T-cell (primary cell): ENCODE data around the gene ESRRG. TPM values are rescaled to one million over a fixed set of nuclear protein-coding genes. Genes with fewer than 3 reads are reported as not detected.

ENCODE experiments used
- ATAC-seq, 4 experiments: fragments of 200-7000 bp in 3 of 4; fragments of 150-1000 bp in 1 of 4; cut with Tn5 transposase; replicated peaks in 1 of 4; 1 replicate in 3 of 4; 2 replicates in 1 of 4; pipeline ENCODE4 v1.10.0; 2021; ENCODE audit warnings: moderate library complexity in 3 of 4, mild to moderate bottlenecking in 2 of 4, moderate number of reproducible peaks in 1 of 4
- CTCF ChIA-PET, 2 donors: fragments of 300-600 bp; sonication (Branson Sonifier 250); formaldehyde crosslinking; loops; one replicate each; lab custom pipeline; 2022; ENCODE audit warnings: antibody characterized with exemption in 2 of 2; lab: Charles Lee
- POLR2A ChIA-PET, 2 donors: fragments of 300-600 bp; sonication (Branson Sonifier 250); formaldehyde crosslinking; loops; one replicate each; lab custom pipeline; 2022; ENCODE audit warnings: antibody characterized with exemption in 2 of 2; lab: Charles Lee
- DNase-seq, 35 experiments: peaks; one replicate each; pipeline versions ENCODE4 v3.0.0 to v3.0.0-alpha.2; 2013 to 2023
- H3K27ac ChIP-seq: one replicate; pipeline ENCODE4 v1.5.1; 2013; ENCODE audit warnings: low read length
- H3K27me3 ChIP-seq, 2 experiments: replicated peaks in 1 of 2; 1 replicate in 1 of 2; 2 replicates in 1 of 2; pipeline versions ENCODE4 v1.6.1 to v1.7.0; 2013; ENCODE audit warnings: low read length in 1 of 2, mixed read lengths in 1 of 2; ENCODE audit not compliant: control insufficient read depth in 2 of 2, insufficient read depth in 2 of 2; ENCODE audit errors: extremely low read depth in 1 of 2
- H3K36me3 ChIP-seq, 2 donors: 1 replicate in 1 of 2; 2 replicates in 1 of 2; pipeline versions ENCODE4 v1.6.1 to v1.7.0; 2013; ENCODE audit warnings: low read length in 1 of 2; ENCODE audit not compliant: control insufficient read depth in 2 of 2, insufficient read depth in 1 of 2; ENCODE audit errors: extremely low read depth in 1 of 2
- H3K4me1 ChIP-seq, 2 experiments: 1 replicate in 1 of 2; 2 replicates in 1 of 2; pipeline versions ENCODE4 v1.6.1 to v1.7.0; 2013; ENCODE audit warnings: low read length in 2 of 2, mixed read lengths in 1 of 2; ENCODE audit not compliant: insufficient read depth in 2 of 2, control insufficient read depth in 1 of 2; ENCODE audit errors: extremely low read depth in 1 of 2
- H3K4me3 ChIP-seq, 2 donors: 1 replicate in 1 of 2; 2 replicates in 1 of 2; pipeline versions ENCODE4 v1.5.1 to v1.7.0; 2013; ENCODE audit warnings: mild to moderate bottlenecking in 2 of 2, low read length in 1 of 2, moderate library complexity in 1 of 2; ENCODE audit not compliant: control insufficient read depth in 1 of 2; ENCODE audit errors: extremely low read depth in 1 of 2
- H3K9me3 ChIP-seq: 2 replicates; pipeline ENCODE4 v1.7.0; 2013
- H3K27ac Mint-ChIP-seq, 2 donors: one replicate each; pipeline ENCODE4 v1.8.0; 2020 to 2021; ENCODE audit warnings: mild to moderate bottlenecking in 2 of 2, mixed read lengths in 2 of 2
- H3K27me3 Mint-ChIP-seq, 2 donors: one replicate each; pipeline ENCODE4 v1.8.0; 2021 to 2022; ENCODE audit warnings: mixed read lengths in 2 of 2
- H3K36me3 Mint-ChIP-seq: one replicate; pipeline ENCODE4 v1.8.0; 2021; ENCODE audit warnings: mixed read lengths
- H3K4me1 Mint-ChIP-seq, 3 donors: one replicate each; pipeline ENCODE4 v1.8.0; 2020 to 2022; ENCODE audit warnings: mixed read lengths in 3 of 3, mild to moderate bottlenecking in 1 of 3
- H3K4me3 Mint-ChIP-seq, 3 donors: one replicate each; pipeline ENCODE4 v1.8.0; 2020 to 2022; ENCODE audit warnings: mild to moderate bottlenecking in 3 of 3, mixed read lengths in 3 of 3, moderate library complexity in 3 of 3
- H3K9me3 Mint-ChIP-seq, 3 donors: one replicate each; pipeline ENCODE4 v1.8.0; 2020 to 2022; ENCODE audit warnings: mixed read lengths in 3 of 3
- WGBS: methylation state at CpG from one replicate; pipeline ENCODE4 v1.1.5; 2013; ENCODE audit warnings: missing lambda C conversion rate; ENCODE audit not compliant: insufficient coverage; 5-methylcytosine and 5-hydroxymethylcytosine counted together
- total RNA-seq, 35 experiments: library from RNA in 6 of 35; stranded (reverse) in 6 of 35; fragments of 120-200 nt in 1 of 35; gene quantifications; one replicate each; pipeline versions ENCODE4 v1.2.1 to v1.2.4 and lab custom pipeline; 2013 to 2026

Gene ESRRG
- total RNA-seq, 5 donors from 2014 or later (not counting 1 experiment from before 2014, with no cell fraction given) = 0.13 TPM; not detected in 4

DNA sequence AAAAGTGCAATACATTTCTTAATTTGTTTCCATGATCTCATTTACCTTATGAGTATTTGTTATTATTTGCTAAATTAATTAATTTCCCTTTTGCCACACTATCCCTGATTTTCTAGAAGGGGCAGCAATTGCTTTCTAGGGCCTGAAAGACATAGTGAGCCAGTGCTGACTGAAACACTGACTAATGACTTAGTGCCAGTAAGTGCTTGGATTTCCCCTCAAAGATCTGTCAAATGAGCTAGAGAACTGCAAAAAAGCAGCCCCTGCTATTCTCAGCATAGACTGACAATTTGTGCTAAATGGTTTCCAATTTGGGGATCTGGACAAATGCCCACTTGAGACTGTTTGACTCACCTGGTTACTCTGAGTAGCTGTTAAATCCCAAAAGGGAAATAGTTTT is 264.4 kb downstream of the ESRRG start:
- Mint-ChIP-seq H3K36me3 (no peaks in the 10 kb centered on the region), H3K9me3 (peaks cover 8 to 28% (median 10%) of the 10 kb centered on the region in 3 donors), H3K4me3 (no peak overlapping the region), H3K4me1 (no peaks in the 10 kb centered on the region), H3K27me3 (no peaks in the 10 kb centered on the region), H3K27ac (no peak overlapping the region)
- CTCF ChIA-PET = no interaction called here
- Histone ChIP-seq H3K4me3 (no peak overlapping the region), H3K4me1 (no peaks in the 10 kb centered on the region), H3K27ac (no peak overlapping the region), H3K9me3 (no peaks in the 10 kb centered on the region), H3K27me3 (no peaks in the 10 kb centered on the region), H3K36me3 (no peaks in the 10 kb centered on the region)
- DNase-seq (no peak), ATAC-seq (no peak)
- POLR2A ChIA-PET = no interaction called here

DNA sequence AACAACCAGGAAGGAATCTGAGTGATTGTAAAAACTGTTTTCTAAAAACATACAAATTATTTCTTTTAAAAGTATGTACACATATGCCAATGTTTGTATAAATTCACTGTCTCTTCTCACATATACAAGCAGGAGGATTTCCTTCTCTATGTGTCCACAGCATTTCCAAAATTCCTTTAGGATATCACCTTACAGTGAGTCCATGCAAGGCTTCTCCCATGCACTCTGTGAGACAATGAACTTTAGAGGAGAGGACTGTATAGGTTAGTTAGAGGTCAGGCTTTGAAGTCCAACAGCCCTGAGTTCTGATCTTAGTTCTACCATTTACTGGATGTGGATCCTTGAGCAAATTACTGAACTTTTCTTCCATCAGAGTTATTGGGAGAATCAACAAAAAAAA is 265.9 kb downstream of the ESRRG start:
- Histone ChIP-seq H3K27ac (no peak overlapping the region), H3K27me3 (no peaks in the 10 kb centered on the region), H3K9me3 (no peaks in the 10 kb centered on the region), H3K36me3 (no peaks in the 10 kb centered on the region), H3K4me3 (no peak overlapping the region), H3K4me1 (no peaks in the 10 kb centered on the region)
- ChIA-PET POLR2A (no interaction called here), CTCF (no interaction called here)
- no peaks in the 10 kb centered on the region for H3K4me1 Mint-ChIP-seq
- no peak overlapping the region for H3K4me3 Mint-ChIP-seq
- no peaks in the 10 kb centered on the region for H3K27me3 Mint-ChIP-seq
- DNase-seq (no peak), ATAC-seq (no peak)
- H3K36me3 Mint-ChIP-seq = no peaks in the 10 kb centered on the region
- no peak overlapping the region for H3K27ac Mint-ChIP-seq
- peaks cover 14 to 32% (median 17%) of the 10 kb centered on the region in 3 donors for H3K9me3 Mint-ChIP-seq

DNA sequence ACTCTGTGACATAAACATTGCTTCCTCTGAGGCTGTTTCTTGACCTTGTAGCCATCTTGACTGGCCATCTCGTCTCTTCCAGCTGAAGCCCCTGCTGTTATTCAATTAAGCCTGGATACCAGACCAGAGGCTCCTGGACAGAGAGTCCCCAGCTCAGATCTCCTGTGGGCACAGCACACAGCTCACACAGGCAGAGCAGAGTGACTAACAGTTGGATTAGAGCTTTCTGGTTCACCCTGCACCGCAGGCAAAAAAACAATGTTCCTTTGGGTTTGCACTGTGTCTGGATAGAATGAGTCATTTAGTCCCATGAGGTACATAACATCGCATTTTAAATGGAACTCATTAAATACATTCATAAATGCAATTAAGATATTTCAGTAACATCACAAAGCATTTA is 266.5 kb downstream of the ESRRG start:
- ATAC-seq = no peak
- 83% methylated on average over 1 of the region's 3 CpGs for WGBS
- ChIA-PET CTCF (no interaction called here), POLR2A (no interaction called here)
- no peaks in the 10 kb centered on the region for H3K36me3 Mint-ChIP-seq
- Histone ChIP-seq H3K4me1 (no peaks in the 10 kb centered on the region), H3K27me3 (no peaks in the 10 kb centered on the region), H3K4me3 (no peak overlapping the region), H3K36me3 (no peaks in the 10 kb centered on the region), H3K9me3 (no peaks in the 10 kb centered on the region), H3K27ac (no peak overlapping the region)
- peaks cover 14 to 35% (median 18%) of the 10 kb centered on the region in 3 donors for H3K9me3 Mint-ChIP-seq
- no peak overlapping the region for H3K4me3 Mint-ChIP-seq
- H3K4me1 Mint-ChIP-seq = no peaks in the 10 kb centered on the region
- H3K27ac Mint-ChIP-seq = no peak overlapping the region
- DNase-seq = no peak
- no peaks in the 10 kb centered on the region for H3K27me3 Mint-ChIP-seq

DNA sequence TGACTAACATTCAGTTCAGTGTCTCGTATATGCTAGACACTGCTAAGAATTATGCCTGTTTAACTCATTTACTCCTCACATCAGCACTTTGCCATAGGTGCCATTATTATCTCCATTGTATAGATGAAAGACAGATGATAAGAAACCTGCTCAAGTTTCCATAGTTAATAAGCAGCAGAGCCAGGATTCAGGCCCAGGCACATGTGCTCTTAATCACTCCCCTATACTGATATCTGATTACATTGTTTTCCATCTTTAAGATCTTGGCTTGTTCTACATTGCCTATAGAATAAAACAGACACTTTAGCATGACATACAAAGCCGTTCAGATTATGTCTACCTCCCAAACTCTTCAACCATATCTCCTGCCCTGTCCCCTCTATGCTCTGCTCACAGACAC is 269.5 kb downstream of the ESRRG start:
- Histone ChIP-seq H3K4me1 (no peaks in the 10 kb centered on the region), H3K27me3 (no peaks in the 10 kb centered on the region), H3K36me3 (no peaks in the 10 kb centered on the region), H3K27ac (no peak overlapping the region), H3K9me3 (no peaks in the 10 kb centered on the region), H3K4me3 (no peak overlapping the region)
- Mint-ChIP-seq H3K9me3 (peaks cover 13 to 38% (median 24%) of the 10 kb centered on the region in 3 donors), H3K27ac (no peak overlapping the region), H3K4me3 (no peak overlapping the region), H3K36me3 (no peaks in the 10 kb centered on the region), H3K4me1 (no peaks in the 10 kb centered on the region), H3K27me3 (no peaks in the 10 kb centered on the region)
- DNase-seq = no peak
- 73% methylated on average over 1 of the region's 2 CpGs for WGBS
- CTCF ChIA-PET = no interaction called here
- no peak for ATAC-seq
- POLR2A ChIA-PET = no interaction called here
